Neuron (in vitro differentiated cells): ENCODE results near the gene WASF3.
A peak's percentile ranks its signal among the peaks of the same experiment; 100 is the strongest.

Source experiments
- H2AFZ ChIP-seq: one replicate; pipeline ENCODE4 v1.6.1; 2013; ENCODE audit warnings: low read depth, mild to moderate bottlenecking, inconsistent platforms, low read length, moderate library complexity
- H3K27me3 ChIP-seq: one replicate; pipeline ENCODE4 v1.6.1; 2013; ENCODE audit warnings: low read length; ENCODE audit not compliant: insufficient read depth
- H3K36me3 ChIP-seq: one replicate; pipeline ENCODE4 v1.6.1; 2013; ENCODE audit warnings: low read length; ENCODE audit not compliant: insufficient read depth
- H3K4me1 ChIP-seq: one replicate; pipeline ENCODE4 v1.6.1; 2013; ENCODE audit warnings: low read length; ENCODE audit not compliant: insufficient read depth
- H3K4me3 ChIP-seq: 2 replicates; pipeline ENCODE4 v1.5.1; 2013; ENCODE audit warnings: mild to moderate bottlenecking, low read length, moderate library complexity
- H3K9me3 ChIP-seq: one replicate; pipeline ENCODE4 v1.6.1; 2013; ENCODE audit warnings: low read length

WASF3 gene

DNA sequence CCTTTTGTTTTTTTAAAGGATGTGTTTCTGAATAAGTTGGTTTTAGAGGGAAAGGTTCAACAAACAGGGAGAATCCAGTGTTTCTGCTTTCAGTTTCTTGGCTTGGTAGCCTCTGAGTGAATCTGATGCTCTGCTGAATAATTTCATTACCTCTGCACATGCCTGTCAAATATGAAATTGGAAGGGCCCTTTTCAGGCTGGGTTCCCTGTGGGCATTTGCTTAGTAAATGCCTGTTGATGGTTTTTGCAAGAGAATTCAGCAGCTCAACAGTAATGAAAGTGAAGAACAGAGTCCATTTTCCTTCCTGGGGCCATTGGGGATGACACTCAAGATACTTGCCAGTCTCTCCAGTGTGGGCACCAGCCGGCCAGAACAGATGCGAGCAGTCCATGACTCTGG lies 128.8 kb downstream of the WASF3 start:
- no peak overlapping the region for H2AFZ ChIP-seq
- H3K4me1 ChIP-seq: no peaks in the 10 kb centered on the region
- no peaks in the 10 kb centered on the region for H3K27me3 ChIP-seq
- H3K4me3 ChIP-seq: no peak overlapping the region
- H3K36me3 ChIP-seq: peaks cover 76% of the 10 kb centered on the region
- peaks cover 8% of the 10 kb centered on the region for H3K9me3 ChIP-seq

DNA sequence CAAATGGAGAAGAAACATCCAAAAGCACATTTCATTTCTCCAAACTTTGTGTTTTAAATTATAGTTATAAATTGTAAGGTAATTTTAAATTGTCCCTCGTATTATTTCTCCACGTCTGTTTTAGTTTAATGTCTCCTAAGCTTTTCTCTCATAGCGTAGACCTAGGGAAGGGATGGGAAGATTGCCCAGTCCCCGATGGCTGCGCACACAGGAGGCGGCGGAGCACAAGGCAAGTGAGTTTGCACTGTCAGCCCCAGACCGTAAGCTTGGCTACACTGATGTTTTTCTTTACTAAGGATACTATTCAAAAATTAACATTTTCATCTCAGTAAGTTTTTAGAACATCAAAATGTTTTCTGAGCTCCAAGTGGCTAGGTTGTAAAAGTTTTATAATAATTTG lies 130.8 kb downstream of the WASF3 start:
- Histone ChIP-seq H2AFZ (no peak overlapping the region), H3K4me1 (no peaks in the 10 kb centered on the region), H3K27me3 (no peaks in the 10 kb centered on the region), H3K9me3 (peaks cover 8% of the 10 kb centered on the region), H3K4me3 (no peak overlapping the region), H3K36me3 (peaks cover 56% of the 10 kb centered on the region)

DNA sequence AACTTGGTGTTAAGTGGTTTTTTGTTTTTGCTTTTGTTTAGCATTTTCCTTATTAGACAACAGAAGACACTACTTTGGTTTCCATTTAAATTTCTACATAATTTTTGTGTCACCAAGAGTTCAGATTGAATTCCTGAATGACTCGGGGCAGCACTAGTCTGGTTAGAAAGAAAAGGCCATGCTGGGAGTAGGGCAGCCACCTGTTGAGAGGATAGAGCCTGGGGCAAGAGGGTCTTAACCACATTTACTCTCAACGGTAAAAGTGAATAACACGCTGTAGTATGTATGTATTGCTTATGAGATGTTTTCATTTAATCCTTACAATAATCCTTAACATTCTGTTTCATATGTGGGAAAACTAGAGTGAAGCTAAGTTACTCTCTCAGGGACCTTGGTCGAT lies 131.5 kb downstream of the WASF3 start:
- Histone ChIP-seq H3K4me1 (no peaks in the 10 kb centered on the region), H3K36me3 (peaks cover 49% of the 10 kb centered on the region), H2AFZ (no peak overlapping the region), H3K27me3 (no peaks in the 10 kb centered on the region), H3K4me3 (no peak overlapping the region), H3K9me3 (peaks cover 8% of the 10 kb centered on the region)

DNA sequence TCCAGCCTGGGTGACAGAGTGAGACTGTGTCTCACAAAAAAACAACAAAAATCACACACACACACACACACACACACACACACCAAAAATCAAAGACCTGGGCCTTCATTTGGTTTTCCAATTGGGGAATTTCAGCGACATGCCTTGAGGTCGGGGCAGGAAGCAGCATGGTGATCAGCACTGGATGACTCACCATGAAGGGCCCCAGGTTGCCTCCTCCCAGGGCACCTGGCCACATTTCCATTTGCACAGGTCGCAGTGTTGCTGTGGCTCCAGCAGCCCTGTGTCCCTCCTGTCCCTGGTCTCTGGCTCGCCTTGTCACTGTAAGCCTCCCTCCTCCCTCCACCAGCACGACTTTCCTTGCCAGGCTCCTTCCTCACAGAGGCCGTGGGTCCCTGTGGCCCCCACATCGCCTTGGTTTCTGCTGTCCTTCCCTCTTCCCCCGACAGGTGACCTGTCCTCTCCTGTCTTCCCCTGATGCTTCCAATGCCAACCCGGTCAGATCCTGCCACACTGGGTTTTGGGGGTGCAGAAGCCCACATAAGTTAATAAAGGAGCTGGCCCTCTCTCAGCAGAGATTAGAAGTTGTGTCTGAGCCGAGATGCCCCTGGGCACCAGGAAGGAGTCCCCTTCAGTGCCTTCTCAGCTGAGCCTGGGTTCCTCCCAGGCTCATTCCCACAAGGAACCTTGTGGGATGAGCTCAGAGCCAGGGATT lies 136.4 kb downstream of the WASF3 start:
- no peak overlapping the region for H3K4me3 ChIP-seq
- H3K36me3 ChIP-seq: peaks cover 11% of the 10 kb centered on the region
- peaks cover 8% of the 10 kb centered on the region for H3K9me3 ChIP-seq
- no peak overlapping the region for H2AFZ ChIP-seq
- no peaks in the 10 kb centered on the region for H3K4me1 ChIP-seq
- H3K27me3 ChIP-seq: no peaks in the 10 kb centered on the region

DNA sequence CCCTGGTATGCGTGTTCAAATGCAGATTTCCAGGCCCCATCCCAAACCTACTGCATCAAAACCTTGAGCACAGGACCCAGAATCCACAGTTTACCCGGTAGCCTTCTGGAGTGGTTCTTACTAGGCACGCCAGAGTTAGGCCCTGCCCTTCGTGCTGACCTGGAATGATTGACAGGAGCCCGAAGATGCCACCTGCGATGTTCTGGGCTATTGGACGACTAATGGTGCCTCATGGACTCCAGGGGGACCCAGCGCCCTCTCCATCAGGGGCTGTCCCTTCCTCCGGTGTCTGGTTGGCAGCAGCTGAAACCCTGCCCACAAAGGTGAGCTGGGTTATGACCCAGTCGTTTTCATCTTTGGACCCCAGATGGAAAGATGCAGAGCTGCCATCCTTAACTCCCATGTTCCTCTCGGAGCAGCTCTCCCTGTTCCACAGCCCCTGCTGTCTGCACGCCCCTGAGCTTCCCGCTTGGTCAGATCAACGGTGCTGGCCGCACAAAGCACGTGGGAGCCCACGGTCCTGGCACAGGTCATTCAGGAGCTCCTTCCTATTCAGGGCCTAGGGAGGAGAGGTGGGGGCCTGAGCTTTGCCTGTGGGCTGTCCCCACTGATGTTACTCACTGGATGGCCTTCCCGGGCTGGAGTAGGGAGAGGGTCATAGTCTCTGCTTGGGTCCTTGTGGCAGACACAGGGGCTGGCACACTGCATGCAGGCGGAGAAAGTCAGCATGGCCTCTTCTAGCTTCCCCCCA lies 137.3 kb downstream of the WASF3 start:
- peaks cover 5% of the 10 kb centered on the region for H3K9me3 ChIP-seq
- no peak overlapping the region for H3K4me3 ChIP-seq
- H2AFZ ChIP-seq: no peak overlapping the region
- no peaks in the 10 kb centered on the region for H3K27me3 ChIP-seq
- H3K36me3 ChIP-seq: peaks cover 2% of the 10 kb centered on the region
- no peaks in the 10 kb centered on the region for H3K4me1 ChIP-seq

DNA sequence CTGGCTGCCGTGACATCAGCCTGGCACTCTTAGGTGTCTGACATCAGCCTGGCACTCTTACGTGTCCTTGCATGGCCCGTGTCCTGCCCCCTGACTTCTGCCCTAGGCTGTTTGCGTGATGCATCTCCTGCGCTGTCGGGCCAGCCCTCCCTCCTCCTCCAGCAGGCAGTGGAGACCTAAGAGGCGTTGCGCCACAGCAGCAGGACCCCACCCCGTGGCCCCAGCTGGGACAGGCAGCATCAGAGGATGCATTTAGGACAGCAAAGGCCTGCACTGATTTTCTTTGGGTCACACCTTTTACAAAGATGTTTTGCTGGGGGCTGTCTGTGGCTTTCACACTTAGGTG lies 137.8 kb downstream of the WASF3 start:
- H2AFZ ChIP-seq: no peak overlapping the region
- no peaks in the 10 kb centered on the region for H3K27me3 ChIP-seq

DNA sequence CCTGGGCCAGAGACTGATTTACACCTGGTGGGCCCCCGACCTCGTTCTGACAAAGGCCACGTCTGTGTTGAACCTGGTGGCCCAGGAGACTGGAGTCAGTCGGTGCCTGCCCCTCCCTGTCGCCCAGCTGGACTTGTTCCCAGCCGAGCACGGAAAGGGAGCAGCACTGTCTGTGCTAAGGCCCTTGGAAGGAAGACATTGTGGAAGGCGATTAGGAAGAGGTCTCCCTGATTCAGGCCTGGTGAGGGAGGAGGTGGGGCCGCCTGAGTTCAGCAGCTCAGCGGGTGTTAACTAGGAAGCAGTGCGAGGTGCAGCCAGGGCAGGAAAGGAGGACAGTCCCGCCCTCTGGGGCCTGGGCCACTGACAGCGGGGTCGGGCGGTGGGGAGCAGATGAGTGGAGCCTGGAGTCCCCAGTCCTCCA lies 138.4 kb downstream of the WASF3 start:
- H2AFZ ChIP-seq: no peak overlapping the region
- H3K36me3 ChIP-seq: no peaks in the 10 kb centered on the region
- H3K4me3 ChIP-seq: no peak overlapping the region
- no peaks in the 10 kb centered on the region for H3K9me3 ChIP-seq
- no peaks in the 10 kb centered on the region for H3K27me3 ChIP-seq
- no peaks in the 10 kb centered on the region for H3K4me1 ChIP-seq

More for the DNA sequence above, 137.8 kb downstream of the WASF3 start:
- Histone ChIP-seq H3K36me3 (no peaks in the 10 kb centered on the region), H3K9me3 (peaks cover under 1% of the 10 kb centered on the region), H3K4me3 (no peak overlapping the region), H3K4me1 (no peaks in the 10 kb centered on the region)

DNA sequence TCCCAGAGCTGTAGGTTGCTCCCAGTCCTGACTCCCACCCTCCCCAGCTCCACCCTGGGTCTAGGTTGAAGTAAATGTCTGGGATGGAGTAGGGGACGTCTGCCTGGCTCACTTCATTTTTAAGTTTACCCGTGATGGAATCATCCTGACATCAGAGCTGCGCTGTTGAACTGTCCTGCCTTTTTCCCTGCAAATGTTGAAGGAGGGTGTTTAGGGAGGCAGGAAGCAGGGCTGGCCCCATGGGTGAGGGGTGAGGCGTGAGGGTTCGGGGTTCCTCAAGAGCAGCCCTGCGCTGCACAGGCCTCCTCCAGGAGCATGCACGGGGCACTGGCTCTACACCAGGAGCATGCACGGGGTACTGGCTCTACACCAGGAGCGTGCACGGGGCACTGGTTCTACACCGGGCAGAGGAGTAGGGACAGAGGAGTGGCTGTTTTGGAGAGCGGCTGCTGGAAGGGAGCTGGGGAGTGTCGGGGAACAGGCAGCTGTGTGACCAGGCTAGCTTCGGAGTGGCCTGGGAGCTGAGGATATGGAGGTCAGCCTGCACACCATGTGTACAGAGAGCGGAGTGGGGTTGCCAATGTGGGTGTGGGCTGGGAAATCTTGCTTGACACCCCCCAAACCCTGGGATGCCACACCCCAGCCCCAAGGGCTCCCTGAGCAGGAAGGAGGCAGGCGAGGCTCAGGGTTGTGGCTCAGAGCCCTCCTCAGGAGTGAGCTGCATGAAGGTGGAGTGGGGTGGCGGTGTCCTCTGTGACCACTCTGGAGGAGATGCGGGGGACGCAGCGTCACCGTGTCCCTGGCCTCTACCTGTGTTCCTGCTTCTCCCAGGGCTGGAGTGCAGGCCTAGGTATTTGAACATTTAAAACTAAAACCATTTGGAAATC lies 139.8 kb downstream of the WASF3 start:
- H2AFZ ChIP-seq: no peak overlapping the region
- no peaks in the 10 kb centered on the region for H3K4me1 ChIP-seq
- no peaks in the 10 kb centered on the region for H3K27me3 ChIP-seq
- no peaks in the 10 kb centered on the region for H3K9me3 ChIP-seq
- no peaks in the 10 kb centered on the region for H3K36me3 ChIP-seq
- no peak overlapping the region for H3K4me3 ChIP-seq

DNA sequence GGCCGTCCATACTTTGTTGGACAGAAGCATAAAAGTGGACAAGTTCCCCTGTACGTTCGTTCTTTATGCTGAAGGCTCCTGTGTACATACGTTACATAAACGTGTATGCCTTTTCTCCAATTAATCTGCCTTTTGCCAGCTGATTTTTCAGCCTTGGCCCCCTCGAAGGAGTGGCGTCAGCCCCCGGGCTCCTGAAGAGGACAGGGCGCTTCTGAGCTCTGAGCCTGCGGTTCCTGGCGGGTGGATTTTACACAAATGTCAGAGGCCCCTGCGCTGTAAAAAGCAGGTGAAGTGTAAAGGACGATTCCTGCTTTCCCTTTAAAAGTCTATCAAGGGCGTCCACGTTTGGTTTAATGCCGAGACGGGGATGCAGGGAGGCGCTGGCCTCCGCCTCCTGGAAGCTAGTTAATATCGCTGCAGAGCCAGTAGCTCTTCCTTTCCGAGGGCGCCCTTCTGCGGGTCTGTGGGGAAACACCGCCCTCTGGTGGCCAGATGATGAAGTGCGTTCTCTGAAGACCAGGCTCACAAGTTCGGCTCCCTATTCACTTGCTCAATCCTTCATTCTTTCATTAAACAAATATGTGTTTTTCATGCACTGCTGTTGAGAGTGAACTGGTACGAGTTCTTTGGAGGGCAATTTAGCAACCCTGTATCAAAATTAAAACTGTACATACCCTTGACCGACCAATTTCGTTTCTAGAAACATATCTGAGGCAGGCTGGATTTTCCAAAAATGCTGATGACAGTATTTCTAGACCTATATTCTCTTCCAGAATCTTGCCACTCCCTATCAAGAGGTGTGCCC lies 141.1 kb downstream of the WASF3 start:
- peaks cover 1% of the 10 kb centered on the region for H3K9me3 ChIP-seq
- H2AFZ ChIP-seq: peak overlapping the region; percentile 11
- no peak overlapping the region for H3K4me3 ChIP-seq
- no peaks in the 10 kb centered on the region for H3K27me3 ChIP-seq
- no peaks in the 10 kb centered on the region for H3K36me3 ChIP-seq
- H3K4me1 ChIP-seq: no peaks in the 10 kb centered on the region

DNA sequence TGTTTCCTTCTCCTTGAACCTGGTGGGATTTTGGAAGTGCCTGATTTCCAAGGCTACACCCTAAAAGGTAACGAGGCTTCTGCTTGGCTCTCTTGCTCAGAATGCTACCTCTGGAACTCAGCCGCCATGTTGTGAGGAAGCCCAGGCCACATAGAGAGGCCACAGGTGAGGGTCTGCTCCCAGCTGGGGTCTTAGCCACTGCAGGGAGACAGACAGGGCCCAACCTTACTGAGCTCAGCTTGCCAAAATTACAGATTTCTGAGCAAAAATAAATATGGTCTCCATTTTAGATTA lies 141.7 kb downstream of the WASF3 start:
- no peak overlapping the region for H3K4me3 ChIP-seq
- peaks cover 1% of the 10 kb centered on the region for H3K9me3 ChIP-seq
- H3K27me3 ChIP-seq: no peaks in the 10 kb centered on the region
- no peaks in the 10 kb centered on the region for H3K4me1 ChIP-seq
- no peaks in the 10 kb centered on the region for H3K36me3 ChIP-seq
- no peak overlapping the region for H2AFZ ChIP-seq

DNA sequence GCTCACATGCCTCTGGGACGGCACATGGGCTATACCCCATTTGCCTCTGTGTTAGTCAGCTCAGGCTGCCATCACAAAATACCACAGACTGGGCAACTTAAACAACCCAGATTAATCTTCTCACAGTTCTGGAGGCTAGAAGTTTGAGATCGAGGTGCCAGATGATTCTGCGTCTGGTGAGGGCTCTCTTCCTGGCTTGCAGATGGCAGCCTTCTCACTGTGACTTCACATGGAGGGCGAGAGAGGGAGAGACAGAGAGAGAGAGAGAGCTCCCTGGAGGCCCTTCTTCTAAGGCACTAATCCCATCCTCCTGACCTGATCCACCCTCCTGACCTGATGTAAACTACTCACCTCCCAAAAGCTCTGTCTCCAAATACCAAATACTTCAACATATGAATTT lies 148.1 kb downstream of the WASF3 start:
- Histone ChIP-seq H3K4me3 (no peak overlapping the region), H3K36me3 (no peaks in the 10 kb centered on the region), H3K27me3 (no peaks in the 10 kb centered on the region), H2AFZ (no peak overlapping the region), H3K9me3 (peaks cover 1% of the 10 kb centered on the region), H3K4me1 (no peaks in the 10 kb centered on the region)

DNA sequence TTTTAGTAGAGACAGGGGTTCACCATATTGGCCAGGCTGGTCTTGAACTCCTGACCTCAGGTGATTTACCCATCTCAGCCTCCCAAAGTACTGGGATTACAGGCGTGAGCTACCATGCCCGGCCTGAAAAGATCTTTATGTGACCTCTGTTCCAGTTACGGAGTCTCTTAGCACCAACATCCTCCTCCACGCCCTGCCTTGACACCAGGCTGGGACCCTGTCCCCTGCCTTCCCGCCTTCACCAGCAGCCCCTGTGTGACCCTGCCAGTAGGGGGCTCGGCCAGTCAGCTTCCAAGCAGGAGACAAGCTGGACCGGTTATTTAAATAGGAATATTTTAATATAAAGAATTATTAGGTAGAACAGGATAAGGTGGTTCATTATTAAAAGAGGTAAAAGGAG lies 148.9 kb downstream of the WASF3 start:
- Histone ChIP-seq H3K36me3 (no peaks in the 10 kb centered on the region), H3K27me3 (no peaks in the 10 kb centered on the region), H3K4me3 (no peak overlapping the region), H3K9me3 (peaks cover 1% of the 10 kb centered on the region), H2AFZ (no peak overlapping the region), H3K4me1 (no peaks in the 10 kb centered on the region)
